ENCODE measurements around the gene CALCR.
"Not testable (repeated sequence)": the region's sequence is repeated elsewhere in the genome, so short reads cannot be mapped to it uniquely, and the experiment has no call there.

CALCR gene

DNA sequence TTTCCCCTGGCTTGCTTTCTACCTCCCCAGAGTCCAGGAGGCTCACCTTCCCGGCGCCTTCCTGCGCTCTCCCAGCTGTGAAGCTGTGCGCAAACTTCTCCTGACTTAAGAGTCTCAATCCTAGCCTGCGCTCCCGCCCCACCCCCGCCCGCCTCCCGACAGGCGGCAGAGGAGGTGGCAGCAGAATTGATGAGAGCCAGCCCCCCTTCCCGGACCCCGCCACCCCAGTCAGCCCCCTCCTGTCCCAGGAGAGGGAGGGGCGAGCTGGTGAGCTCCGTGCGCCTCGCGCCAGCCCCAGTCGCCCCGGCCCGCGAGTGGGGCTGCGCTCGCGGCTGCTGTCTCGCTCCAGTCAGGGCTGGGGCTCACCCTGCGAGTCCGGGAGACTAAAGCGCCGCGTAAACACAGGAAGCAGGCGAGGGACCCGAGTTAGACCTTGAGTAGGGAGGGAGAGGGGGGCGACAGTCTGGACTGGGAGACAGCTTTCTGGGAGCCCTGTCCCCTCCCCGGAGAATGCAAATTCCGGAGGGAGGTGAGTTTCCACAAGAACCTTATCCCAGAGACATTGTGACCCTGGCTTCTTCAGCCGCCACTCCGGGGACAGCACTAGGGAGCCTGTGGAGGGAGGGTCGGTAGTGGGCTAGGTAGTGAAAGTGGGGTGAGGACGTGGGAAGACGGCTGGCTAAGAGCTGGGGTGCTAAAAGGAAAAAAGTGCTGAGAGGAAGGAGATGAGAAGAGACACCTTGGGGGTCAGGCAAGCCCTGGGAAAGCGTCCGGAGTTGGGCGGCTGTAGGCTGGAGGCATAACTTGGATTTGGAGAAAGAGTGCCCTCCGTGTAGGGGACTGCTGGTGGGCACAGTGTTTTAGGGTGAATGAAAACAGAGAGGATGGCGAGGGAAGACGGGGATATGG is at the start of gene CALCR:
Gene CALCR, minus strand, starts transcription at position 79 of the 909 bp plus-strand sequence. CDS start 87,743 bp downstream, outside the sequence.
- DNase-seq = no peak

DNA sequence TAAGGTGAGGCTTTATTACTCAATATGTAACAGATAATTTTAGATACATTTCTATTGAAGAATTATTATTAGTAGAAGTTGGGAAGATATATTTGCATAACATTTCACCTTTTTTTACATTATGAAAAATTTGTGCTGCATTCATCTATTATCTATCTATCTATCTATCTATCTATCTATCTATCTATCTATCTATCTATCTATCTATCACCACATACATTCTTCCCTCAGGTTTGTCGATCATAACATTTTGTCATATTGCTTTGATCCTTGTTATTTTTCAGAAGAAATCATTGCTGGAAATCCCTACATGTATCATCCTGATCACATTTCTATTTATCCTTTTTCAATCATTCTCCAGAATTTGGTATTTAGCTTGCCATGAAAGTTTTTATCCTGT is 49.3 kb upstream of the CALCR start:
- no peak for DNase-seq

DNA sequence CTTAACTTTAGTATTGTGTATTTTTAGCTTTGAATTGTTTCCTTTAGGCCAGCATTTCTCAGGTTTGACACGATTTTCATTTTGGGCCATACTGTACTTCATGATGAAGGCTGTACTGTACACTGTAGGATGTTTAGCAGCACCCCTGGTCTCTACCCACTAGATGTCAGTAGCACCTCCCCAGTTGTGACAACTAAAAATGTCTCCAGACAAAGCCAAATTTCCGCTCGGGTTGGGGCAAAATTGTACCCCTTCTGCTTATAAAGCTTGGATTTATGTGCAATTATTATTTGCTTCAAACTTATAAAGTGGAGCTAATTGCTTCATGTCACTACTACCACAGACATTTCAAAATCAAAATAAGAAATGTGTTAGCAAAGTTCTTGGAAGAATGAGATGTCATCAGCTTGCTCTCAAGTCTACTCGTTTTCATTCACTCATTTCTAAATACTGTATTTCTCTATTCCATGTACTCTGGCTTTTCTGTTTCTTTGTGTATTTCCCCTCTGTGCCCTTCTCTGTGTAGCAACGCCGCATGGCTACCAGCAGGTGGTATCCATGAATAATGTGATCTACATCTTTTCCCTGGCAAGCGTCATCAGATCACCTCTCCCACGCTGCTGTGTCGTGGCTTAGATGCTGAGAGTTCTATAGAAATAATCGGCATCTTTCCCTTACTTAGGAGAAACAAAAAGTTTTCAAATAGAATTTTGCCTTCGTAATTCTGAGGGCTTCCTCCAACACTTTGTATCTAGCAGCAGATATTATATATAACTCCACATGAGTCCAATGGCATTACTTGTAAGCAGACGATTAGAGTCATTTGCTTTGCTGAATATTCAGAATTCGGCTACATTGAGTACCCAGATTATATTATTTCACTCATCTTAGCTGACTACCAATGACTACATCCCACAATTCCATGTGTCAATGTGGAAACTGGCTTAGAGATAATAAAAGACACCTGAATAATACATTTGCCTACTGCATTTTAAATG is 47.8 kb upstream of the CALCR start:
- DNase-seq = peak; percentile 8

DNA sequence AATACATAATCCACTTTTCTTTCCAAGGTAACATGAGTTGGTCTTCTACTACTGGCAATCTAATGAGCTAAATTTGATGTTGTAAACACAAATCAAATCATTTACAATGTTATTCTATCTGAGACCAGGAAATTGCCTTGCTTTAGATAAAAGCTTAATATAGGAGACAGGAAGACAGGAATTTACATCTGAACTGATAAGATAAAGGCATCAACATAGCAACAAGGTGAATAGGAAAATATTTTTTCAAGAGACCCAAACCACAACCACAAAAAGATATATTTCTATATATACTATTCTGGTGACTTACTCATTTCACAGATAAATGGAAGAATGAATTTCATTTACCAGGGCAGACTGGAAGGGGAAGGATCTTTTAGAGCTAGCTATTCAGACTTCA is 46.3 kb upstream of the CALCR start:
- DNase-seq = no peak

DNA sequence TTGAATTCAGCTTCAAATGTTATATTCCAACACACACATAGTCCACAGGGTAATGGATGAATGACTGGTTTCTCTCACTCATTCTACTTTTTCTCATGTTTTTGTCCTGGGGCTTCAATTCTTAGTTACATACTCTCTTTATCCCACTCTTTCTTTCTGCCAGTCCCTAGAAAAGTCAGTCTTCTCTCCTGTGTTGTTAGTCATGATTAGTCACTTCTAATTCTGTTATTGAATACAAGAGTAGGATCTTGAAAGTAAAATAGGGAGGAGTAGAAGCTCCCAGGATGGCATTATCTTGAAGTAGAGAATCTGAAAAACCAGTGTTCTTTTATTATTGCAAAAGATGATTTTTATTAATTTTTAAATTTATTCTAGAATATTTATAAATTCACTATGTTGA is 45.5 kb upstream of the CALCR start:
- no peak for DNase-seq

DNA sequence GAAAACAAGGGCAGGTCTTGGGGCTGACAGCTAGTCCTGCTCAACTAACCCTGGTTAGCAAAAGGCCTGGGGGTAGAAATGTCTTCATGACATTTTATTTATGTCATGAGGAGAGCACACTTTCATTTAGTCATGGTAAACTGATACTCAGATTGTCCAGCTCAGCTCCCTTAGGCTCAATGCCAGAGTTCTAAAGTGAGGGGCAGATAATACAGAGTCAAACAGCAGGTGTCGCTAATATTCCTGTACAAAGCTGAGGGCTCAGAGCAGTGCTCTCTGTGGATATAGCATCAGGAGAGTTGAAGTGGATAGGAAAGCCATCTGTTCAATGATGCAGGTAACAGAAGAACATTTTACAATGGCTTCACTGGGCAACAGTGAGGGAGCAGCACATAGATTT is 26.8 kb upstream of the CALCR start:
- no peak for DNase-seq

DNA sequence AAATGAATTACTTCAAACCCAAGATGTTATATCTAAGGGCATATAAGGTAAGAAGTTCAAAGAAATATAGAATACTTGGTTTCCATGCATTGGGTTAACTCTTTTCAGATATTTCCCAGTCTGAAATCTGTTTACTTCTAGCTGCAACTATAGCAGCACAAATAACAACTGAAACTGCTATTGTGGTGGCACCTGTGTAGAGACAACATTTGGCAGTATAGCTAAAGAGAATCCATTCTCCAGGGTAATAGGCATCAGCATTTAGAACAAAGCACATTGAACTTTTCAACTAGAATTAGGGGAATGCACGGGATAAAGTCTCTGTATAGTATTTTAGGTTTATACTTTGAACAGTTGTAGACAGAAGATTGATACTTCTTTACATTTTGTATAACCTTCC is 19.7 kb upstream of the CALCR start:
- DNase-seq = no peak

DNA sequence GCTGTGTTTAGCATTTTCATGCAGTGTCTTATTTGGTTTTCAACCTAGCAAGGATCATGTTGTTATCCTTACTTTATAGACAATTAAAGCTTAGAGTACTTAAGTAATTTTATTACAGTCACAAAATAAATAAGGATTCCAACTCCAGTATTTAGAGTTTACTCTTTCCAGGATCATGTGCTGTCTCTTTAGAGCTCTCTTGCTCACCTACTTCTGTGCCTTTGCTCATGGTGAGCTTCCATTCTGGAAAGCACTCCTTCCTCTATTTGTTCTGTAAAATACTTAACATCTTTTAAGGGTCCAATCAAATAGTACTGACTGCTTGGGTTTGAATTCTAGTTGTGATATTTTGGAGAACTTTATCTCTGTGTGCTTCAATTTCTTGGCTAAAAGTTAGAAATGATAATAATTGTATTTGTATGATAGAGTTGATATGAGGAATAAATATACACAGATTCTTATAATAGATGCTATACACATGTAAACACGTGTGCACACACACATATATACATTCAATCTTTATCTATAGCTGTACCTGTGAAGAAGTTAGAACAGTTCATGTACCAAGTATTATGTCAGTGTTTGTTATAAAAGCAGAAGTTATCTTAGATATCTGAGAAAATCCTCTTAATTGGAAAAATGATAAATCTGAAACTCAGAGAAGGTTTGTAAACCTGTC is 18.2 kb upstream of the CALCR start:
- DNase-seq = no peak

DNA sequence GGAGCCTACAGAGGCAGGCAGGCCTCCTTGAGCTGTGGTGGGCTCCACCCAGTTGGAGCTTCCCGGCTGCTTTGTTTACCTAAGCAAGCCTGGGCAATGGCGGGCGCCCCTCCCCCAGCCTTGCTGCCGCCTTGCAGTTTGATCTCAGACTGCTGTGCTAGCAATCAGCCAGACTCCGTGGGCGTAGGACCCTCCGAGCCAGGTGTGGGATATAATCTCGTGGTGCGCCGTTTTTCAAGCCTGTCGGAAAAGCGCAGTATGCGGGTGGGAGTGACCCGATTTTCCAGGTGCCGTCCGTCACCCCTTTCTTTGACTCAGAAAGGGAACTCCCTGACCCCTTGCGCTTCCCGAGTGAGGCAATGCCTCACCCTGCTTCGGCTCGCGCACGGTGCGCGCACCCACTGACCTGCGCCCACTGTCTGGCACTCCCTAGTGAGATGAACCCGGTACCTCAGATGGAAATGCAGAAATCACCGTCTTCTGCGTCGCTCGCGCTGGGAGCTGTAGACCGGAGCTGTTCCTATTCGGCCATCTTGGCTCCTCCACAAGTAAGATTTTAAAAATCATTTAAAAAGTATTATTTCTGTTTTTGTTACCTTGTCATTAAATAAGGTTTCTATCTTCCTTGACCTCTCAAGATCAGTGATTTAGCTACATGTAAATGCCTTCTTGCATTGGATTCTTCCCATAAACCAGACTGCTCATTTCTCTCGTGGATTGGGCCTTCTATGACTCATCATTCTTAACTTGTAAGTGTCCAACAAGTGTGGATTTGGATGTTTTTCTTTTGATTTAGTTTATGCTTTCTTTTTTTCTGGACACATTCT is 16.9 kb upstream of the CALCR start:
- DNase-seq = not testable (repeated sequence)

DNA sequence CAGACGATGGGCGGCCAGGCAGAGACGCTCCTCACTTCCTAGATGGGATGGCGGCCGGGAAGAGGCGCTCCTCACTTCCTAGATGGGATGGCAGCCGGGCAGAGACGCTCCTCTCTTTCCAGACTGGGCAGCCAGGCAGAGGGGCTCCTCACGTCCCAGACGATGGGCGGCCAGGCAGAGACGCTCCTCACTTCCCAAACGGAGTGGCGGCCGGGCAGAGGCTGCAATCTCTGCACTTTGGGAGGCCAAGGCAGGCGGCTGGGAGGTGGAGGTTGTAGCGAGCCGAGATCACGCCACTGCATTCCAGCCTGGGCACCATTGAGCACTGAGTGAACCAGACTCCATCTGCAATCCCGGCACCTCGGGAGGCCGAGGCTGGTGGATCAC is 11.9 kb upstream of the CALCR start:
- not testable (repeated sequence) for DNase-seq

DNA sequence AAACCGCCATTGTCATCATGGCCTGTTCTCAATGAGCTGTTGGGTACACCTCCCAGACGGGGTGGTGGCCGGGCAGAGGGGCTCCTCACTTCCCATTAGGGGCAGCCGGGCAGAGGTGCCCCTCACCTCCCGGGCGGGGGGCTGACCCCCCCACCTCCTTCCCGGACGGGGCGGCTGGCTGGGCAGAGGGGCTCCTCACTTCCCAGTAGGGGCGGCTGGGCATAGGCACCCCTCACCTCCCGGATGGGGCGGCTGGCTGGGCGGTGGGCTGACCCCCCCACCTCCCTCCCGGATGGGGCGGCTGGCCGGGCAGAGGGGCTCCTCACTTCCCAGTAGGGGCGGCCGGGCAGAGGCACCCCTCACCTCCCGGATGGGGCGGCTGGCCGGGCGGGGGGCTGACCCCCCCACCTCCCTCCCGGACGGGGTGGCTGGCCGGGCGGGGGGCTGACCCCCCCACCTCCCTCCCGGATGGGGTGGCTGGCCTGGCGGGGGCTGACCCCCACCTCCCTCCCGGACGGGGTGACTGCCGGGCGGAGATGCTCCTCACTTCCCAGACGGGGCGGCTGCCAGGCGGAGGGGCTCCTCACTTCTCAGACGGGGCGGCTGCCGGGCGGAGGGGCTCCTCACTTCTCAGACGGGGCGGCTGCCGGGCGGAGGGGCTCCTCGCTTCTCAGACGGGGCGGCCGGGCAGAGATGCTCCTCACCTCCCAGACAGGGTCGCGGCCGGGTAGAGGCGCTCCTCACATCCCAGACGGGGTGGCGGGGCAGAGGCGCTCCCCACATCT is 11.4 kb upstream of the CALCR start:
- not testable (repeated sequence) for DNase-seq

DNA sequence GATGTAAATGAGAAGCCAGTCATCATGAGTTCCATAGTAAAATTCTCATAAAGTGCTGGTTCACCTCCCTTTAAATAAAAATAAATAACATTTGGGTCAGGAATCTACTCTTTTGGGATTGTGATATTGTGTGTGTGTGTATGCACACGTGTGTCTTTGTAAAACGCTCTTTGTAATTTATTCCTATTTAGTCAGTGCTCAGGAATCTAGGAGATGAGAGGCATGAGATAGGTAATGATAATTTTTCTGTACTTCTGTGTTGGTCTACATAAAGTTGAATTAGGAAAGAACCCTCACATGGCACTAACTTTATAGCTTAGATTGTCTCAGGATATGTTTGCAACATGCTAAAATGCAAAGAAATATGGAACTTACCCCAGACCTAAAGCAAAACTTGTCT is 4.9 kb upstream of the CALCR start:
- DNase-seq = no peak

DNA sequence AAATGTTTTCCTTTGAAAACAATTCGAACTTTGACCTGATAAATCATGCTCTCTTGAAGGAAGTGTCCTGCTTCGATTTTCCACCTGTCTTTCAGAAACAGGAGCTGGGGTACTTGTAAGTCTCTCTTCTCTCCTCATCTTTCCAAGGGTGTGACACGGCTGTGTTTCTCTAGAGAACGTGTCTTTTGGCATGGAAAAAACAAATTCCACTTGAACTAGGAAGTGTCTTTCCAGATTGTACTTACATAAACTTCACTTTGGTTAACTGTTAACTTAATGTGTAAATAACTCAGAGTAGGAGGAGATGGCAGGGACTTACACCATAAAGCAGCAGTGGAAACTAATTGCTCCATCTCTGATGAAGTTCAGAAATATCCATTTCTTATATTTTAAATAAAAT is 4.2 kb upstream of the CALCR start:
- DNase-seq = no peak

DNA sequence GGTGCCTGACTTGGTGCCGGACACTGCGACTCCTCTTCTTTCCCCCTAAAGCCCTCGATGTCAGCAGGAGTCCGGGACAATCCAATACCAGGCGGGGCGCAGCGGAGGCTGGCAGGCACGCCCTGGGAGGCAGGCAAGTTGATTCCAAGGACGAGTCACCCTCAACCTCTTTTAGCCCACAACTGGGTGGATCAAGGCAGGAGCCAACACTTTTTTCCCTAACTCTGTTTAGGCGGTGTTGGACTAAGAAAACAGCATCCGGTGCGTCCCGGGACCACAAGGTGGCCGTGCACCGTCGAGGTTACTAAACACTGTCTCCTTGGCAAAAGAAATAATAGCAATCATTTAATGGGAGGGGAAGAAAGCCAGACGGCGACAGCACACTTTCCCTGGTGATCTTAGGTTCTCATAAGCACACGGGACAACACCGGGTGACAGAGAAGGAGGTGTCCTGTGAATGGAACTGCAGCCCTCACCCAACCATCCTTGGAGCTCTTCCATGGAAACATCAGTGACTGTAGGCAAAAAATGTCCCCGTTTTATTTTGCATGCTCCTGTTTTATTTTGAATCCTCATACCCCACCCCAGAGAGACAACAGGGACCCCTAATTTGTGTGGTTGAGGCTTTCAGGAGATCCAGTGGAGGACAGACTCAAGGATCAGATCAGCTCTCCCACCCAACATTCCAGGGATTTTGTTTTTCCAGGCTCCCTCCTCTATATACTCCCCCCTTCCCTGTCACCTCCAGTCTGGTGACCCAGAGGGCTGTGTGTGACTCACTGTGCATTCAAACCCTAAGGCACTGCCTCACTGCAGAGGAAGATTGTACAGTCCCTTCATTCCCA is 1.3 kb upstream of the CALCR start:
- no peak for DNase-seq

DNA sequence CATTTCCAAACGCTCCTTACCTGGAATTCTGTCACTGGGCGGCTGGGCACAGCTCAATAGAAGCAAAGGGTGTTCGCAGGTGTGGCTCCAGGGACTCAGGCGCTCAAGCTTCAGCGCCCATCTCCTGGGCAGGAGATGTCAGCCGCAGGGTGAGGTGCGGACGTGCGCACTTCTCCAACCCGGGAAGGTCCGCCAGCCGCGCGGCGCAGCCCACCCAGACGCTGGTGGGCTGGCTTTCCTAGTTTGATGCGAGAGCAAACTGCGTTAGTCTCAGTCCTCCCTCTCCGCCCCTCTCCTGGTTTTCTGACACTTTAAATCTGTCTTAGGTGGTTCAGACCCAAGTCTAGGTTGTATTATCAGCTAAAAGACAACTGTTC is 267 bp downstream of the CALCR start:
- DNase-seq = no peak

DNA sequence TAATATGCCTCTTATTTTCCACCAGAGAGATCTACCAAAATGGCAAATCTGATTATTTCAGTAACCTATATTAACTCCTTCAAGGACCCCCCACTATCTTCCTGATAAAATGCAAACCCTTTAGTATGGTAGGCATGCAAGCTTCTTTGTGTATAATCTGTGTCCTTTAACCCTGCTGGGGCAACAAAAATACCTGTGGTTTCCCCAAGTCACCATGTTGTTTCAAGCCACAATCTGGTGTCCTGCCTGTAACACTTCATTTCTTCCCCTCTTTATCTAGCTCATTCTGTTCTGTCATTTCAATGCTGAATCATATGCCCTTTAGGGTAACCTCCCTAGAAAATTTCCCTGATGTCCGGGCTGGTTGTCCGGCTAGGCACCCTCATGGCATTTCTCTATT is 5.3 kb downstream of the CALCR start:
- no peak for DNase-seq

DNA sequence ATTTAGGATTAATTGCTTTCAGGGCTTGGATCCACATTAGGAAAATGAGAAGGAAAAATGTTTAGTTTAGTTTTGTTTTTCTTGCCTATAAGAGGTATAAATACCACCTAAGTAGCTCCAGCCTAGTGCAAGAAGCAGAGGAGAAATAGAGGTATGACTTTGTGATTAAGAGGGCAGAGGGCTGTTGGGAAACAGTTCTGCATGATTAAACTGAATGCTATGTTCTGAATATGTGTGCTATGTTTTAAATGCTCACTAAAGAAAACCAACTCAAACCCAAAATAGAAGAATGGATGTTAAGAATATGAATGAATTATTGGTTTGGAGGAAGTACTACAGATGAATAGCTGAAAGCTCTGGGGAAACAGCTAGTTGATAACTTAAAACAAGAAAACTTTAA is 7.6 kb downstream of the CALCR start:
- no peak for DNase-seq

DNA sequence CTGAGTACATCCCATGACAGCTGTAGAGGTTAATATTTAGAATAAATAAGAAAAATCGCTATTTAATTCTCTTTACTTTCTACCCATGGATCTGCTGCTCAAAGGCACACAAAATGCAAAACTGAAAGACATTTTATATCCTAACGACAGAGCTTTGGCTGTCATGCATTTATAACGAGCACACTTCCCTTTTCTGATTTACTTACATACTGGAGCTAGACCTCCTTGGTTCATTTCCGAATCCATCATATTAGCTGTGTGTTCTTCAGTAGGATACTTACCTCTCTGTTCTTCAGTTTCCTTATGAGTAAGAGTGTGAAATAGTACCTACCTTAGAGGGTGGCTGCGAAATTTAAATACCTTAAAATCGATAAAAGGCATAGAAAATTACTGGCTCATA is 10.9 kb downstream of the CALCR start:
- no peak for DNase-seq

DNA sequence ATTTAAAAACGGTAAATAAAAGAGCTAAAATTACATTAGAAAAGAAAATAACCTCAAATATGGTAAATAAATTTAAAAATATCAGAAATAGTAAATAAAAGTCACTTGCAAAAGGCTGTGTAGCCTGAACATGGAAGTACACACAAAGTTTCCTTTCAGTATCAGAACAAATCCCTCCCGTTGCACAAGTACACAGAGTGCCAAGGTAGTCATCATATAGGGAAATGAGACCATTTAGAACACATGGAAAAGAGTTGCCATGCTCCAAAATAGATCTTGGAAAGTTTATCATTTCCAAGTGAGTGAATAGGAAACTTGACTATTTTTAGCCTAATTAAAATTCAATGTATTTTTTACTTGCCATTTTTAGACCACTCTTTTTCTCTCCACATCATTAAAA is 11.6 kb downstream of the CALCR start:
- DNase-seq = no peak

DNA sequence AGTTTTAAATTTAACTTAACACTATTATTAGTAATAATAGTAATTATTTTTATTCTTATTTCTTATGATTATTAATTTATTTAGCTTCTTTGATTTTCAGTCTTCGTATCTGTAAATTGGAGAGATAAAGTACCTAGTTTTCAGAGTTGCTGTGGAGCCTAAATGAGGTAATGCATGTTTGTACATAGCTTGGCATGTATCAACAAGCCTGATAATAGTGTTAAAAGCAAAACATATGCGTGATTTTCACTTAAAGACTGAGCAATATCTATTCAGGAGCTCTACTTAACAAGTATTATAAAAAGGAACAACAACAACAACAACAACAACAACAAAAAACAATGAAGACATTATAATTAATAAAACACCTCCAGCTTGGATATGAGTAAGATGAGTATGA is 12.4 kb downstream of the CALCR start:
- DNase-seq = no peak
